OCI-LY1 (cell line): ENCODE results near the gene RARS1.
"Not testable (repeated sequence)": the region's sequence is repeated elsewhere in the genome, so short reads cannot be mapped to it uniquely, and the experiment has no call there.

Experiments
- CTCF ChIP-seq: fragments of 200-600 bp; sonication (generic), shearing (Covaris generic); IDR thresholded peaks from 2 replicates; pipeline ENCODE4 v1.5.1; 2017; ENCODE audit warnings: mild to moderate bottlenecking, antibody characterized with exemption, low read length, moderate library complexity, mixed read lengths
- EZH2 ChIP-seq: fragments of 200-600 bp; sonication (generic), shearing (Covaris generic); IDR thresholded peaks from 2 replicates; pipeline ENCODE4 v1.8.0; 2017; ENCODE audit warnings: borderline replicate concordance, mixed run types, mild to moderate bottlenecking, antibody characterized with exemption, low read length, moderate library complexity, mixed read lengths

DNA sequence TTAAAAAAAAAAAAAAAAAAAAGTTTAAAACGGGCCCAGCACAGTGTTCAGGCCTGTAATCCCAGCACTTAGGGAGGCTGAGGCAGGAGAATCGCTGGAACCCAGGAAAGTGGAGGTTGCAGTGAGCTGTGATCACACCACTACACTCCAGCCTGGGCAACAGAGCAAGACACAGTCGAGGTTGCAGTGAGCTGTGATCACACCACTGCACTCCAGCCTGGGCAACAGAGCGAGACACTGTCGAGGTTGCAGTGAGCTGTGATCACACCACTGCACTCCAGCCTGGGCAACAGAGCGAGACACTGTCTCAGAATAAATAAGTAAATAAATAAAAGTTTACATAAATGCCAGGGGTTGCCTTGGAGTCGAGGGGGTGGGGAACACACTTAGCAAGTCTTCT, 48.1 kb downstream of the RARS1 start:
- not testable (repeated sequence) for TF ChIP-seq EZH2, CTCF
